ENCODE data around the gene EFNA3.

DNA sequence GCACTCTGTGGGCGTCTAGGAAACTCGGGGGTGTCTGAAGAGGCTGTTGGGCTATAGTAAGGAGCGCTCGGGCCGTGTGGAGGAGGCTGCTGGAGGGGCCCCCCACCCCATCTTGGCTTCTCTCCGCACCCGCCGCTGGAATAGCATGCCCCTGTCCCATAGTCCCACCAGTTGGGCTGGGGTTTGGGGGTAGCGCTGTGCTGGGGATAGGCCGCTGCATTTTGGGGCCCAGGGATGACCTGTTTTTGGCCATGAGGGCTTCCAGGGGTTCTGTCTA lies 511 bp downstream of the EFNA3 start:
- TF ChIP-seq, protein P1, sequence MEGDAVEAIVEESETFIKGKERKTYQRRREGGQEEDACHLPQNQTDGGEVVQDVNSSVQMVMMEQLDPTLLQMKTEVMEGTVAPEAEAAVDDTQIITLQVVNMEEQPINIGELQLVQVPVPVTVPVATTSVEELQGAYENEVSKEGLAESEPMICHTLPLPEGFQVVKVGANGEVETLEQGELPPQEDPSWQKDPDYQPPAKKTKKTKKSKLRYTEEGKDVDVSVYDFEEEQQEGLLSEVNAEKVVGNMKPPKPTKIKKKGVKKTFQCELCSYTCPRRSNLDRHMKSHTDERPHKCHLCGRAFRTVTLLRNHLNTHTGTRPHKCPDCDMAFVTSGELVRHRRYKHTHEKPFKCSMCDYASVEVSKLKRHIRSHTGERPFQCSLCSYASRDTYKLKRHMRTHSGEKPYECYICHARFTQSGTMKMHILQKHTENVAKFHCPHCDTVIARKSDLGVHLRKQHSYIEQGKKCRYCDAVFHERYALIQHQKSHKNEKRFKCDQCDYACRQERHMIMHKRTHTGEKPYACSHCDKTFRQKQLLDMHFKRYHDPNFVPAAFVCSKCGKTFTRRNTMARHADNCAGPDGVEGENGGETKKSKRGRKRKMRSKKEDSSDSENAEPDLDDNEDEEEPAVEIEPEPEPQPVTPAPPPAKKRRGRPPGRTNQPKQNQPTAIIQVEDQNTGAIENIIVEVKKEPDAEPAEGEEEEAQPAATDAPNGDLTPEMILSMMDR (conservative IDR thresholded peaks at IDR 0.05; ENCODE audit: low read depth, low read length), result no peak
- TF ChIP-seq RAD21 (IDR thresholded peaks at IDR 0.05; ENCODE audit: low read length), result no peak
- no peak for TF ChIP-seq BHLHE40 (IDR thresholded peaks at IDR 0.05; ENCODE audit: low read depth, low read length)
- TF ChIP-seq CEBPB (IDR thresholded peaks at IDR 0.05; ENCODE audit: low read depth, low read length), result no peak
